BLaER1 (cell line): Measurements from ENCODE around the gene NCBP3.

Source experiments
- H3K27ac ChIP-seq: shearing (Covaris generic); formaldehyde crosslinking; 2 replicates; pipeline ENCODE4 v1.8.1; 2022
- H3K27me3 ChIP-seq: shearing (Covaris generic); formaldehyde crosslinking; 2 replicates; pipeline ENCODE4 v1.8.1; 2022
- H3K36me3 ChIP-seq: shearing (Covaris generic); formaldehyde crosslinking; 2 replicates; pipeline ENCODE4 v1.8.1; 2022
- H3K4me1 ChIP-seq: shearing (Covaris generic); formaldehyde crosslinking; 2 replicates; pipeline ENCODE4 v1.8.1; 2022
- H3K4me2 ChIP-seq: shearing (Covaris generic); formaldehyde crosslinking; 2 replicates; pipeline ENCODE4 v1.8.1; 2022
- H3K4me3 ChIP-seq: shearing (Covaris generic); formaldehyde crosslinking; 2 replicates; pipeline ENCODE4 v1.8.1; 2022
- H3K9ac ChIP-seq: shearing (Covaris generic); formaldehyde crosslinking; 2 replicates; pipeline ENCODE4 v1.8.1; 2022
- H3K9me3 ChIP-seq: shearing (Covaris generic); formaldehyde crosslinking; 2 replicates; pipeline ENCODE4 v1.8.1; 2022
- H4K20me1 ChIP-seq: shearing (Covaris generic); formaldehyde crosslinking; 2 replicates; pipeline ENCODE4 v1.8.1; 2022
- Cebpa-rat ChIP-seq: shearing (Covaris generic); IDR thresholded peaks from 2 replicates; pipeline ENCODE4 v1.8.1; 2022

Gene NCBP3

GRCh38 chr17:3835410-3836229 lies 10.4 kb downstream of the NCBP3 start:
- peaks cover 68% of the 10 kb centered on the region for H4K20me1 ChIP-seq
- no peak overlapping the region for H3K27ac ChIP-seq
- no peak overlapping the region for H3K4me3 ChIP-seq
- H3K9me3 ChIP-seq: no peaks in the 10 kb centered on the region
- H3K9ac ChIP-seq: no peak overlapping the region
- TF ChIP-seq Cebpa-rat: no peak
- no peaks in the 10 kb centered on the region for H3K4me1 ChIP-seq
- no peaks in the 10 kb centered on the region for H3K27me3 ChIP-seq
- no peak overlapping the region for H3K4me2 ChIP-seq
- peaks cover 86% of the 10 kb centered on the region for H3K36me3 ChIP-seq

GRCh38 chr17:3834811-3835210 lies 11.2 kb downstream of the NCBP3 start:
- peaks cover 66% of the 10 kb centered on the region for H4K20me1 ChIP-seq
- TF ChIP-seq Cebpa-rat: no peak
- H3K27me3 ChIP-seq: no peaks in the 10 kb centered on the region
- H3K4me1 ChIP-seq: no peaks in the 10 kb centered on the region
- no peak overlapping the region for H3K4me2 ChIP-seq
- H3K4me3 ChIP-seq: no peak overlapping the region
- no peak overlapping the region for H3K27ac ChIP-seq
- no peaks in the 10 kb centered on the region for H3K9me3 ChIP-seq
- H3K9ac ChIP-seq: no peak overlapping the region
- H3K36me3 ChIP-seq: peaks cover 86% of the 10 kb centered on the region

- Histone ChIP-seq H4K20me1 (peaks cover 12% of the 10 kb centered on the region; the same call in 1 of the 2 replicates), H3K27me3 (no peaks in the 10 kb centered on the region), H3K4me1 (peaks cover 32% of the 10 kb centered on the region), H3K27ac (peak overlapping the region; percentile 45; the same call in 1 of the 2 replicates), H3K36me3 (peaks cover 85% of the 10 kb centered on the region), H3K4me3 (no peak overlapping the region), H3K9ac (no peak overlapping the region), H3K9me3 (no peaks in the 10 kb centered on the region), H3K4me2 (peak overlapping the region; percentile 24; the same call in 1 of the 2 replicates)
- TF ChIP-seq Cebpa-rat: no peak
Measured at GRCh38 chr17:3828852-3829232, 17.2 kb downstream of the NCBP3 start.

- no peaks in the 10 kb centered on the region for H3K9me3 ChIP-seq
- H3K4me3 ChIP-seq: no peak overlapping the region
- H3K27ac ChIP-seq: peak overlapping the region; percentile 45
- H3K4me2 ChIP-seq: peak overlapping the region; percentile 24
- H3K36me3 ChIP-seq: peaks cover 85% of the 10 kb centered on the region
- no peaks in the 10 kb centered on the region for H3K27me3 ChIP-seq
- H4K20me1 ChIP-seq: peaks cover 10% of the 10 kb centered on the region; the same call in 1 of the 2 replicates
- H3K9ac ChIP-seq: peak overlapping the region; percentile 32; the same call in 1 of the 2 replicates
- no peak for TF ChIP-seq Cebpa-rat
- peaks cover 32% of the 10 kb centered on the region for H3K4me1 ChIP-seq
Measured at GRCh38 chr17:3828151-3828851, 17.7 kb downstream of the NCBP3 start.

- Histone ChIP-seq H3K36me3 (peaks cover 89% of the 10 kb centered on the region), H4K20me1 (peaks cover 10% of the 10 kb centered on the region; the same call in 1 of the 2 replicates), H3K4me1 (peaks cover 32% of the 10 kb centered on the region), H3K9ac (no peak overlapping the region), H3K27me3 (no peaks in the 10 kb centered on the region), H3K9me3 (no peaks in the 10 kb centered on the region), H3K27ac (peak overlapping the region; percentile 45; the same call in 1 of the 2 replicates), H3K4me2 (peak overlapping the region; percentile 30), H3K4me3 (no peak overlapping the region)
- no peak for TF ChIP-seq Cebpa-rat
Measured at GRCh38 chr17:3827124-3827773, 18.8 kb downstream of the NCBP3 start.

GRCh38 chr17:3826191-3826590 lies 19.9 kb downstream of the NCBP3 start:
- Histone ChIP-seq H3K4me1 (peaks cover 32% of the 10 kb centered on the region), H3K36me3 (peaks cover 99% of the 10 kb centered on the region), H3K27me3 (no peaks in the 10 kb centered on the region)

GRCh38 chr17:3821101-3821500 lies 24.9 kb downstream of the NCBP3 start:
- Histone ChIP-seq H3K4me1 (peaks cover 36% of the 10 kb centered on the region), H3K27ac (no peak overlapping the region), H3K9ac (no peak overlapping the region), H3K9me3 (no peaks in the 10 kb centered on the region), H3K36me3 (peaks cover 88% of the 10 kb centered on the region), H3K4me3 (no peak overlapping the region), H4K20me1 (no peaks in the 10 kb centered on the region), H3K27me3 (no peaks in the 10 kb centered on the region), H3K4me2 (no peak overlapping the region)
- TF ChIP-seq Cebpa-rat: no peak

More at GRCh38 chr17:3826191-3826590, 19.9 kb downstream of the NCBP3 start:
- Histone ChIP-seq H3K9me3 (no peaks in the 10 kb centered on the region), H4K20me1 (peaks cover 10% of the 10 kb centered on the region; the same call in 1 of the 2 replicates), H3K4me3 (no peak overlapping the region), H3K9ac (no peak overlapping the region), H3K4me2 (no peak overlapping the region), H3K27ac (0 out of 2 replicates have a peak overlapping the region, but pooled peaks have one; percentile 1)
- TF ChIP-seq Cebpa-rat: no peak

GRCh38 chr17:3818786-3819185 lies 27.3 kb downstream of the NCBP3 start:
- no peak for TF ChIP-seq Cebpa-rat
- peak overlapping the region; percentile 64; the same call in 1 of the 2 replicates for H3K9ac ChIP-seq
- no peaks in the 10 kb centered on the region for H4K20me1 ChIP-seq
- peaks cover 88% of the 10 kb centered on the region for H3K36me3 ChIP-seq
- H3K4me2 ChIP-seq: peak overlapping the region; percentile 71
- no peak overlapping the region for H3K4me3 ChIP-seq
- no peaks in the 10 kb centered on the region for H3K9me3 ChIP-seq
- no peaks in the 10 kb centered on the region for H3K27me3 ChIP-seq
- H3K4me1 ChIP-seq: peaks cover 41% of the 10 kb centered on the region
- peak overlapping the region; percentile 39 for H3K27ac ChIP-seq

GRCh38 chr17:3817851-3818605 lies 28.0 kb downstream of the NCBP3 start:
- no peaks in the 10 kb centered on the region for H3K9me3 ChIP-seq
- H4K20me1 ChIP-seq: no peaks in the 10 kb centered on the region
- no peak overlapping the region for H3K9ac ChIP-seq
- H3K4me3 ChIP-seq: no peak overlapping the region
- H3K27ac ChIP-seq: peak overlapping the region; percentile 39; the same call in 1 of the 2 replicates
- peaks cover 41% of the 10 kb centered on the region for H3K4me1 ChIP-seq
- TF ChIP-seq Cebpa-rat: no peak
- H3K27me3 ChIP-seq: no peaks in the 10 kb centered on the region
- H3K36me3 ChIP-seq: peaks cover 88% of the 10 kb centered on the region
- H3K4me2 ChIP-seq: peak overlapping the region; percentile 71
